ENCODE results near the gene RUVBL2. TPM values are rescaled to one million over a fixed set of nuclear protein-coding genes. Genes with fewer than 3 reads are reported as not detected.

The RUVBL2 gene
- total and polyA plus RNA-seq, 9 donors, result 11.4 to 101 (median 53.4) TPM

- Histone ChIP-seq H3K9me3 (no peaks in the 10 kb centered on the region), H3K4me3 (no peak overlapping the region), H3K36me3 (no peaks in the 10 kb centered on the region), H3K27ac (no peak overlapping the region), H3K27me3 (no peaks in the 10 kb centered on the region), H3K4me1 (ENCODE audit: insufficient read depth) (peaks cover 10% of the 10 kb centered on the region)
- TF ChIP-seq POLR2A (IDR thresholded peaks at IDR 0.05) (peak; percentile 0), CTCF (IDR thresholded peaks at IDR 0.05) (no peak)
- intact Hi-C loops (cut with DNase I), result loop anchor here in 3 of 4 donors (5.0 to 10.0 kb wide), 5 partner anchors 63 to 320 kb away; partner anchors contain the start of genes CA11 (in 1 of the 3), NUCB1 (in 1 of the 3) and PPP1R15A (in 1 of the 3)
- DNase-seq, result no peak
- WGBS, 3 donors, result 71 to 76% (median 74%) methylated on average over 14 of the region's 14 CpGs
Measured at GRCh38 chr19:48967346-48968178, 26.1 kb upstream of the RUVBL2 start.

- DNase-seq, result no peak
- TF ChIP-seq CTCF (IDR thresholded peaks at IDR 0.05) (no peak), EP300 (IDR thresholded peaks at IDR 0.05) (no peak), POLR2A (IDR thresholded peaks at IDR 0.05) (no peak)
- H3K9me3 ChIP-seq, result no peaks in the 10 kb centered on the region
- intact Hi-C loops (cut with DNase I), result loop anchor here in 3 of 4 donors (5.0 to 10.0 kb wide), 5 partner anchors 63 to 321 kb away; partner anchors contain the start of genes CA11 (in 1 of the 3), NUCB1 (in 1 of the 3) and PPP1R15A (in 1 of the 3)
- WGBS, 3 donors, result 54 to 65% (median 56%) methylated on average over 4 of the region's 4 CpGs
- H3K4me3 ChIP-seq, result no peak overlapping the region
- peaks cover 10% of the 10 kb centered on the region for H3K4me1 ChIP-seq (ENCODE audit: insufficient read depth)
- no peaks in the 10 kb centered on the region for H3K36me3 ChIP-seq
- H3K27me3 ChIP-seq, result no peaks in the 10 kb centered on the region
- no peak overlapping the region for H3K27ac ChIP-seq
Measured at GRCh38 chr19:48968179-48968661, 25.5 kb upstream of the RUVBL2 start.

GRCh38 chr19:48968813-48969218, 24.9 kb upstream of the RUVBL2 start:
- DNase-seq, result no peak
- TF ChIP-seq CTCF (IDR thresholded peaks at IDR 0.05) (no peak), EP300 (IDR thresholded peaks at IDR 0.05) (no peak), POLR2A (IDR thresholded peaks at IDR 0.05) (no peak)
- intact Hi-C loops (cut with DNase I), result loop anchor here in 3 of 4 donors (5.0 to 10.0 kb wide), 5 partner anchors 64 to 322 kb away; partner anchors contain the start of genes CA11 (in 1 of the 3), NUCB1 (in 1 of the 3) and PPP1R15A (in 1 of the 3)

GRCh38 chr19:48969276-48970138, 24.2 kb upstream of the RUVBL2 start:
- whole genome bisulfite sequencing, 3 donors, result 91 to 93% (median 91%) methylated on average over 45 of the region's 45 CpGs
- DNase-seq, result peak in 2 of 5 donors; percentile 34 to 52
- Histone ChIP-seq H3K4me3 (no peak overlapping the region), H3K27me3 (no peaks in the 10 kb centered on the region), H3K9me3 (no peaks in the 10 kb centered on the region), H3K27ac (no peak overlapping the region), H3K36me3 (no peaks in the 10 kb centered on the region), H3K4me1 (ENCODE audit: insufficient read depth) (peaks cover 4% of the 10 kb centered on the region)
- intact Hi-C loops (cut with DNase I), result loop anchor here in 3 of 4 donors (5.0 to 10.0 kb wide), 7 partner anchors 65 to 322 kb away; partner anchors contain the start of genes CA11 (in 1 of the 3), NUCB1 (in 1 of the 3) and PPP1R15A (in 1 of the 3)
- TF ChIP-seq CTCF (IDR thresholded peaks at IDR 0.05), result no peak
- no peak for TF ChIP-seq POLR2A (IDR thresholded peaks at IDR 0.05)
- no peak for TF ChIP-seq EP300 (IDR thresholded peaks at IDR 0.05)

More at GRCh38 chr19:48968813-48969218, 24.9 kb upstream of the RUVBL2 start:
- H3K4me3 ChIP-seq, result no peak overlapping the region
- H3K36me3 ChIP-seq, result no peaks in the 10 kb centered on the region
- no peaks in the 10 kb centered on the region for H3K9me3 ChIP-seq
- H3K27me3 ChIP-seq, result no peaks in the 10 kb centered on the region
- 83 to 85% (median 84%) methylated on average over 15 of the region's 15 CpGs for WGBS, 3 donors
- no peak overlapping the region for H3K27ac ChIP-seq
- peaks cover 6% of the 10 kb centered on the region for H3K4me1 ChIP-seq (ENCODE audit: insufficient read depth)
